SK-N-SH (cell line): Measurements from ENCODE around the gene SPSB4.

Experiments
- EP300 ChIP-seq, 2 experiments: IDR thresholded peaks; 2 replicates each; pipeline versions ENCODE4 v1.4.0 to v1.6.1; 2012; ENCODE audit warnings: borderline replicate concordance in 1 of 2, low read depth in 1 of 2, low read length in 1 of 2
- TAF1 ChIP-seq: IDR thresholded peaks from 2 replicates; pipeline ENCODE4 v1.6.1; 2012; ENCODE audit warnings: low read depth, mild to moderate bottlenecking, low read length, moderate library complexity, borderline replicate concordance

GRCh38 chr3:141103067-141103466 lies 51.9 kb downstream of the SPSB4 start:
- TF ChIP-seq TAF1, result no peak
- no peak for TF ChIP-seq EP300 (IDR thresholded peaks at IDR 0.05; ENCODE audit: borderline replicate concordance in 1 of 2, low read depth in 1 of 2, low read length in 1 of 2)
